Psoas muscle (tissue), 8 donors: Measurements from ENCODE around the gene ZBP1. TPM values are rescaled to one million over a fixed set of nuclear protein-coding genes. Genes with fewer than 3 reads are reported as not detected.

Experiments used
- ATAC-seq, 4 donors: fragments of 200-7000 bp; cut with Tn5 transposase; one replicate each; pipeline ENCODE4 v1.9.1; 2020; ENCODE audit warnings: moderate library complexity in 3 of 4, mild to moderate bottlenecking in 2 of 4
- DNase-seq, 2 donors: peaks; one replicate each; pipeline ENCODE4 v3.0.0-alpha.2; 2020
- H3K27ac ChIP-seq: fragments of 200-600 bp; one replicate; pipeline ENCODE4 v1.8.0; 2022
- H3K27me3 ChIP-seq, 3 donors: fragments of 200-600 bp in 1 of 3; one replicate each; pipeline versions ENCODE4 v1.6.1 to v1.8.0; 2013 to 2022; ENCODE audit warnings: low read length in 2 of 3, mild to moderate bottlenecking in 2 of 3, moderate library complexity in 1 of 3; ENCODE audit not compliant: insufficient read depth in 3 of 3
- H3K36me3 ChIP-seq, 2 donors: fragments of 200-600 bp in 1 of 2; one replicate each; pipeline versions ENCODE4 v1.6.1 to v1.8.0; 2013 to 2022; ENCODE audit warnings: low read depth in 1 of 2, mild to moderate bottlenecking in 1 of 2, moderate library complexity in 1 of 2; ENCODE audit not compliant: insufficient read depth in 1 of 2
- H3K4me1 ChIP-seq: fragments of 200-600 bp; one replicate; pipeline ENCODE4 v1.8.0; 2022
- H3K4me3 ChIP-seq: fragments of 200-600 bp; one replicate; pipeline ENCODE4 v1.8.0; 2022; ENCODE audit warnings: mild to moderate bottlenecking
- H3K9me3 ChIP-seq: fragments of 200-600 bp; one replicate; pipeline ENCODE4 v1.8.0; 2022
- WGBS, 3 donors: extraction: QIAGEN DNeasy Blood & Tissue Kit; methylation state at CpG; one replicate each; pipeline versions ENCODE4 v1.1.6 to v1.1.7; 2013; 5-methylcytosine and 5-hydroxymethylcytosine counted together
- intact Hi-C, 2 donors: fragments of 100-400 bp; cut with DNase I; formaldehyde crosslinking; loops; one replicate each; pipeline versions ENCODE4 v1.11.0 to v1.14.2; 2022
- polyA plus RNA-seq, 3 donors: library from polyadenylated mRNA; stranded (reverse); fragments of 200-250 nt; gene quantifications; one replicate each; pipeline ENCODE4 v1.2.3, GENCODE V29; 2013
- total RNA-seq, 4 donors: library from RNA; stranded (reverse); fragmentation: NEBNext Ultra II Directional in 2 of 4; extraction: Animal tissue kit (Norgen Biotek cat#: 25700) in 2 of 4; gene quantifications; one replicate each; pipeline versions ENCODE4 v1.2.1 to v1.2.4, GENCODE V29; 2021 to 2023
- TF ChIP-seq, protein P1 (sequence below): fragments of 200-600 bp; IDR thresholded peaks from one replicate; pipeline ENCODE4 v1.8.0; 2022; ENCODE audit warnings: antibody characterized with exemption
- donor health status: healthy with polysubstance abuse.
- donor health status: DM: no; HTN: no; CAD: no; lungs with moderate emphysema.
- donor health status: Bipolar disorder and iron deficiency.
- donor health status: healthy.
- donor health status: DM: yes; HTN: yes; CAD: no.
- donor health status: DM: no; HTN: no; CAD: no.
- donor health status: DM: no; HTN: no; CAD: no.
- donor health status: DM: yes; HTN: yes; CAD: no.

The ZBP1 gene
- total and polyA plus RNA-seq, 7 donors, result 0.07 to 0.50 (median 0.20) TPM; not detected in 2

DNA sequence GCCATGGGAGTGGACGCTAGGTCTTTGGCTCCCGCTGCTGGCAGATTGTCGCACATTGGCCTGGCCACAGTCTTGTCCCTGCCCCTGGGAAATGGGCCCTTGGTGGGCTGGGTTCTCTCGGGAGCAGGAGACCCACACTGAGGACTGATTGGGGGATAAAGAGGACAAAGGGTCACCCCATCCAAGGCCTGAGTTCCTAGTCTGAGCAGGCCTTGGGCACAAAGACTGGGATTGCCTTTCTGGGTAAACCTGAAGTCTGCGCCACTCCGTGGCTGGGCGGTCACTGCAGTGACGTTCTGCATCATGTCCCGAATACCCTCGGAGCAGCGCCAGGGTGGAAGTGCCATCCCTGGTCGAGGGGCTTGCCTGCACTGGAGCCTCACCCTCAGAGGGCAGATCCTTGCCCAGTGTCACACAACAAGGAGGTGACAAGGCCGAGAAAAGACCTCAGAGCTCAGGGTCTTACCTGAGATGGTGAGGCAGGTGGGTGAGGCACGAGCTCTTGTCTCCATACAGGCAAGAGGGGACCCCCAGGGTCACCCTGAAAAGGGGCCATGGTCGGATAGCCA is 36.1 kb upstream of the ZBP1 start:
- TF ChIP-seq, protein P1, sequence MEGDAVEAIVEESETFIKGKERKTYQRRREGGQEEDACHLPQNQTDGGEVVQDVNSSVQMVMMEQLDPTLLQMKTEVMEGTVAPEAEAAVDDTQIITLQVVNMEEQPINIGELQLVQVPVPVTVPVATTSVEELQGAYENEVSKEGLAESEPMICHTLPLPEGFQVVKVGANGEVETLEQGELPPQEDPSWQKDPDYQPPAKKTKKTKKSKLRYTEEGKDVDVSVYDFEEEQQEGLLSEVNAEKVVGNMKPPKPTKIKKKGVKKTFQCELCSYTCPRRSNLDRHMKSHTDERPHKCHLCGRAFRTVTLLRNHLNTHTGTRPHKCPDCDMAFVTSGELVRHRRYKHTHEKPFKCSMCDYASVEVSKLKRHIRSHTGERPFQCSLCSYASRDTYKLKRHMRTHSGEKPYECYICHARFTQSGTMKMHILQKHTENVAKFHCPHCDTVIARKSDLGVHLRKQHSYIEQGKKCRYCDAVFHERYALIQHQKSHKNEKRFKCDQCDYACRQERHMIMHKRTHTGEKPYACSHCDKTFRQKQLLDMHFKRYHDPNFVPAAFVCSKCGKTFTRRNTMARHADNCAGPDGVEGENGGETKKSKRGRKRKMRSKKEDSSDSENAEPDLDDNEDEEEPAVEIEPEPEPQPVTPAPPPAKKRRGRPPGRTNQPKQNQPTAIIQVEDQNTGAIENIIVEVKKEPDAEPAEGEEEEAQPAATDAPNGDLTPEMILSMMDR, result no peak
- Histone ChIP-seq H3K4me3 (no peak overlapping the region), H3K27me3 (no peaks in the 10 kb centered on the region), H3K36me3 (peaks cover 0 to 11% of the 10 kb centered on the region in 2 donors), H3K4me1 (peaks cover 8% of the 10 kb centered on the region), H3K9me3 (no peaks in the 10 kb centered on the region), H3K27ac (no peak overlapping the region)
- ATAC-seq (no peak), DNase-seq (peak in 1 of 2 donors; percentile 42)
- intact Hi-C loops, result loop anchor here (5.0 to 10.0 kb wide), 4 partner anchors 61 to 428 kb away; no protein-coding TSS in a partner anchor
- 89 to 92% (median 92%) methylated on average over 15 of the region's 15 CpGs for WGBS, 3 donors

- DNase-seq (peak in 1 of 2 donors; percentile 12), ATAC-seq (no peak)
- Histone ChIP-seq H3K9me3 (no peaks in the 10 kb centered on the region), H3K4me3 (no peak overlapping the region), H3K27me3 (no peaks in the 10 kb centered on the region), H3K36me3 (peaks cover 0 to 17% of the 10 kb centered on the region in 2 donors), H3K27ac (no peak overlapping the region), H3K4me1 (peaks cover 3% of the 10 kb centered on the region)
- intact Hi-C loops, result loop anchor here (2.0 to 10.0 kb wide), 6 partner anchors 62 to 523 kb away; no protein-coding TSS in a partner anchor
- 90 to 92% (median 90%) methylated on average over 11 of the region's 11 CpGs for WGBS, 3 donors
- TF ChIP-seq, protein P1, result no peak
Observed at GRCh38 chr20:57655809-57656155, 35.6 kb upstream of the ZBP1 start.

GRCh38 chr20:57654998-57655808 is 35.0 kb upstream of the ZBP1 start:
- TF ChIP-seq, protein P1, result no peak
- Histone ChIP-seq H3K4me3 (no peak overlapping the region), H3K4me1 (peaks cover 2% of the 10 kb centered on the region), H3K36me3 (peaks cover 0 to 20% of the 10 kb centered on the region in 2 donors), H3K27me3 (no peaks in the 10 kb centered on the region), H3K9me3 (no peaks in the 10 kb centered on the region), H3K27ac (no peak overlapping the region)
- no peak for ATAC-seq
- peak in 1 of 2 donors; percentile 34 for DNase-seq
- 90 to 93% (median 92%) methylated on average over 22 of the region's 22 CpGs for WGBS, 3 donors
- intact Hi-C loops, result loop anchor here (1.0 to 10.0 kb wide), 8 partner anchors 62 to 554 kb away; no protein-coding TSS in a partner anchor

GRCh38 chr20:57654363-57654997 is 34.3 kb upstream of the ZBP1 start:
- intact Hi-C loops, result loop anchor here (1.0 to 10.0 kb wide), 6 partner anchors 160 to 555 kb away; no protein-coding TSS in a partner anchor
- 42 to 48% (median 45%) methylated on average over 12 of the region's 12 CpGs for WGBS, 3 donors
- ATAC-seq (peak; percentile 54 to 78 (median 74)), DNase-seq (peak; percentile 26 to 59)
- Histone ChIP-seq H3K36me3 (peaks cover 0 to 25% of the 10 kb centered on the region in 2 donors), H3K4me3 (no peak overlapping the region), H3K9me3 (no peaks in the 10 kb centered on the region), H3K27ac (no peak overlapping the region), H3K4me1 (peaks cover 2% of the 10 kb centered on the region), H3K27me3 (no peaks in the 10 kb centered on the region)
- TF ChIP-seq, protein P1, result peak; percentile 97
